ENCODE results near the gene VEGFC. TPM values are rescaled to one million over a fixed set of nuclear protein-coding genes. Genes with fewer than 3 reads are reported as not detected.

Gene VEGFC, protein sequence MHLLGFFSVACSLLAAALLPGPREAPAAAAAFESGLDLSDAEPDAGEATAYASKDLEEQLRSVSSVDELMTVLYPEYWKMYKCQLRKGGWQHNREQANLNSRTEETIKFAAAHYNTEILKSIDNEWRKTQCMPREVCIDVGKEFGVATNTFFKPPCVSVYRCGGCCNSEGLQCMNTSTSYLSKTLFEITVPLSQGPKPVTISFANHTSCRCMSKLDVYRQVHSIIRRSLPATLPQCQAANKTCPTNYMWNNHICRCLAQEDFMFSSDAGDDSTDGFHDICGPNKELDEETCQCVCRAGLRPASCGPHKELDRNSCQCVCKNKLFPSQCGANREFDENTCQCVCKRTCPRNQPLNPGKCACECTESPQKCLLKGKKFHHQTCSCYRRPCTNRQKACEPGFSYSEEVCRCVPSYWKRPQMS
- 10 to 100 TPM; 34.4 to 58.7 (median 43.0) TPM for total RNA-seq

DNA sequence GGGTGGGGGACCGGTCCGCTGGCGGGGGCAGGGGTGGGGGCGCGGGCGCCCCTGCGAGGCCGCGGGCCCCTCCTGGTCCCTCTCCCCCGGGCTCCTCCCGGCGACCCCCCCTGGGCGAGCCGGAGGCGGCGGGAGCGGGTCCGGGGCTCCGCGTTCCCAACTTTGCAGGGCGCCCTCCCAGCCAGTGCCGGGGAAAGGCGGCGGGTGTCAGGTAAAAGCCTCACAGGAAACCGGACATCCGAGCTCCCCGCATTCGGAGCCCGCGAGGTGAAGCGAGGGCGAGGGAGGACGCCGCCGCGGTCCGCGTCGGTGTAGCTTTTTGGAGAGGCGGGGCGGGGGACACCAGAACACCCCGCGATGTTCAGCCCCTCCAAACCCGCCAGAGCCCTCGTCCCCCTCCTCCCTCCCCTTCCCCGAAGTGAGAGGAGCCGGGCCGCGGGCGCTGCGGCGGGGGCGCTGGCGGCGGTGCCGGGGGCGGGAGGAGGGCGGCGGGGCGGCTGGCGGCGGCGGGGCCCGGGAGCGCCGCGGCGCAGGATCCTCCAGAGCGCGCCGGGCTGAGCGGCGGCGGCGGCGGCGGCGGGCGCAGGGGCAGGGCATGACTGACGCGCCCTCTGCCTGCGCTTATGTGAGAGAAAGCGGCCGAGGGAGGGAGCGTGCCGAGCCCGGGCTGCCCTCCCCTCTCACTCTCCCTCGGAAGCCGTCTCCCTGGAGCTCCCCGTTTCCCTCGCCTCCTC is at the start of gene VEGFC:
Gene VEGFC, minus strand, starts transcription at position 597 of the 734 bp plus-strand sequence. CDS start 611 bp downstream, outside the sequence.
- intact Hi-C loops (cut with DNase I) = loop anchor here (5.0 kb wide), 1 partner anchor 410 kb away; no protein-coding TSS in a partner anchor
- DNase-seq = peak; percentile 83 to 84
- Histone ChIP-seq H3K9me3 (no peaks in the 10 kb centered on the region), H3K4me1 (peaks cover 23 to 29% of the 10 kb centered on the region in 2 donors), H3K27ac (peak within 1 kb of the TSS; percentile 93 to 99 (median 96)), H3K27me3 (no peaks in the 10 kb centered on the region), H3K36me3 (no peaks in the 10 kb centered on the region), H3K4me3 (replicated peaks in 1 of 3) (peak within 1 kb of the TSS; percentile 64 to 79 (median 73))
- WGBS, 2 donors = 0% methylated on average over 2 of the region's 91 CpGs; no CpG with 5 or more reads in 1 of the 2 donors
- TF ChIP-seq POLR2A (IDR thresholded peaks at IDR 0.05) = peak in 1 of 2 donors; percentile 79
- TF ChIP-seq, protein P1, sequence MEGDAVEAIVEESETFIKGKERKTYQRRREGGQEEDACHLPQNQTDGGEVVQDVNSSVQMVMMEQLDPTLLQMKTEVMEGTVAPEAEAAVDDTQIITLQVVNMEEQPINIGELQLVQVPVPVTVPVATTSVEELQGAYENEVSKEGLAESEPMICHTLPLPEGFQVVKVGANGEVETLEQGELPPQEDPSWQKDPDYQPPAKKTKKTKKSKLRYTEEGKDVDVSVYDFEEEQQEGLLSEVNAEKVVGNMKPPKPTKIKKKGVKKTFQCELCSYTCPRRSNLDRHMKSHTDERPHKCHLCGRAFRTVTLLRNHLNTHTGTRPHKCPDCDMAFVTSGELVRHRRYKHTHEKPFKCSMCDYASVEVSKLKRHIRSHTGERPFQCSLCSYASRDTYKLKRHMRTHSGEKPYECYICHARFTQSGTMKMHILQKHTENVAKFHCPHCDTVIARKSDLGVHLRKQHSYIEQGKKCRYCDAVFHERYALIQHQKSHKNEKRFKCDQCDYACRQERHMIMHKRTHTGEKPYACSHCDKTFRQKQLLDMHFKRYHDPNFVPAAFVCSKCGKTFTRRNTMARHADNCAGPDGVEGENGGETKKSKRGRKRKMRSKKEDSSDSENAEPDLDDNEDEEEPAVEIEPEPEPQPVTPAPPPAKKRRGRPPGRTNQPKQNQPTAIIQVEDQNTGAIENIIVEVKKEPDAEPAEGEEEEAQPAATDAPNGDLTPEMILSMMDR (IDR thresholded peaks at IDR 0.05) = peak in 3 of 6 experiments; percentile 13 to 33 (median 24)

DNA sequence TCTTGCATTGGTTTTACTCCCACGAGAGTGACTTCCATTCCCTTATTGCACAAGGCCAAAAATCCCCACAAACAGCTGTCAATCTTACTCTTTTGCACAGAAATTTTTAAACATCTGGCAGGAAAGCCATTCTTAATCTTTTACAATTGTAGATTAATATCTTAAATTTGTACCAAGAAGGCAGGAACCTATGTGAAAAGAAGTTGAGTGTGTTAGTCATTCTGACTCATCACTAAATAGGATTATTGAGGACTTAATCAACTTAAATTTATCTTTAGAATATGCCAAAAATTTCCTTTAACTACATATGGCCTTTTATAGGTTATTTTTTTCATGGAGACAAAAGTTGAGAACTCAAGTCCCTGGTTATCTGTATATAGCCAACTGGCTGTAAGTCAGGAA is 49.0 kb upstream of the VEGFC start:
- Histone ChIP-seq H3K4me3 (replicated peaks in 1 of 3) (no peak overlapping the region), H3K9me3 (no peaks in the 10 kb centered on the region), H3K27me3 (no peaks in the 10 kb centered on the region), H3K36me3 (no peaks in the 10 kb centered on the region), H3K4me1 (no peaks in the 10 kb centered on the region), H3K27ac (no peak overlapping the region)
- intact Hi-C loops (cut with DNase I) = no loop called here
- WGBS, 2 donors = 82 to 94% methylated on average over 1 of the region's 1 CpG
- TF ChIP-seq POLR2A (IDR thresholded peaks at IDR 0.05) = no peak
- TF ChIP-seq, protein P1 (IDR thresholded peaks at IDR 0.05) = no peak
- no peak for DNase-seq

- H3K27me3 ChIP-seq = no peaks in the 10 kb centered on the region
- 89 to 92% methylated on average over 3 to 4 of the region's 4 CpGs for WGBS, 2 donors
- intact Hi-C loops (cut with DNase I) = no loop called here
- H3K9me3 ChIP-seq = no peaks in the 10 kb centered on the region
- H3K27ac ChIP-seq = no peak overlapping the region
- H3K4me1 ChIP-seq = no peaks in the 10 kb centered on the region
- DNase-seq = no peak
- H3K4me3 ChIP-seq (replicated peaks in 1 of 3) = no peak overlapping the region
- TF ChIP-seq, protein P1 (IDR thresholded peaks at IDR 0.05) = no peak
- TF ChIP-seq POLR2A (IDR thresholded peaks at IDR 0.05) = no peak
- H3K36me3 ChIP-seq = no peaks in the 10 kb centered on the region
Observed at GRCh38 chr4:176840166-176840565, 47.4 kb upstream of the VEGFC start.

DNA sequence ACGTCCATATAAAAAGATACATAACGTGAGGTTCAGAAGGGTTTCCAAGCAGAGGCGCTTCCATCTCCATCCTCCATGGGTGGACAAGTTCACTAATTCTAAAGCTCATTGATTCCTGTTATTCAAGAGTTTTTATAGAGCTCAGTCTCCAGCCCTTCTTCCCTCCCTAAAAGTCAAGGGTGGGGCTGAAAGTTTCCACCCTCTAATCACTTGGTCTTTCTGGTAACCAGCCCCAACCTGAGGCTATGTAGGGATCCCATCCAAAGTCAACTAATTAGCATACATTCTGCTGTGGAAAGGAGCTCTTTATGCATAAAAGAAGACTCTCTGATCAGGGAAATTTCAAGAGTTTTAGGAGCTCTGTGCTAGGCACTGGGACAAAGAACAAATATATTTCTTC is 46.9 kb upstream of the VEGFC start:
- intact Hi-C loops (cut with DNase I) = no loop called here
- WGBS, 2 donors = 91 to 95% methylated on average over 3 of the region's 3 CpGs
- no peaks in the 10 kb centered on the region for H3K4me1 ChIP-seq
- H3K36me3 ChIP-seq = no peaks in the 10 kb centered on the region
- H3K27ac ChIP-seq = no peak overlapping the region
- no peak for DNase-seq
- H3K9me3 ChIP-seq = no peaks in the 10 kb centered on the region
- TF ChIP-seq, protein P1 (IDR thresholded peaks at IDR 0.05) = no peak
- TF ChIP-seq POLR2A (IDR thresholded peaks at IDR 0.05) = no peak
- H3K27me3 ChIP-seq = no peaks in the 10 kb centered on the region
- H3K4me3 ChIP-seq (replicated peaks in 1 of 3) = no peak overlapping the region
